GM23248 (cell line): ENCODE results near the gene MGAT4B.

Source experiments
- EZH2 ChIP-seq: fragments of 200-600 bp; sonication (generic); IDR thresholded peaks from 2 replicates; pipeline ENCODE4 v1.6.1; 2018; ENCODE audit warnings: antibody characterized with exemption, mild to moderate bottlenecking; ENCODE audit not compliant: insufficient read depth, poor library complexity, severe bottlenecking
- EZH2phosphoT487 ChIP-seq: fragments of 200-600 bp; sonication (generic); IDR thresholded peaks from 2 replicates; pipeline ENCODE4 v1.6.1; 2018; ENCODE audit warnings: antibody characterized with exemption, moderate library complexity, mild to moderate bottlenecking, low read depth; ENCODE audit not compliant: insufficient read depth

GRCh38 chr5:179836225-179837019 lies 29.8 kb upstream of the MGAT4B start:
- no peak for TF ChIP-seq EZH2
- no peak for TF ChIP-seq EZH2phosphoT487
